Neural cell (in vitro differentiated cells): ENCODE results near the gene TAOK2.

Source experiments
- EP300 ChIP-seq: fragments of 450-650 bp; conservative IDR thresholded peaks from 2 replicates; pipeline ENCODE4 v1.6.1; 2014; ENCODE audit warnings: antibody characterized with exemption, mild to moderate bottlenecking, moderate library complexity; ENCODE audit not compliant: poor library complexity, severe bottlenecking
- EZH2 ChIP-seq: fragments of 200-600, 300-800 bp; shearing (Covaris generic), sonication (generic); IDR thresholded peaks from 2 replicates; pipeline ENCODE4 v1.6.1; 2014; ENCODE audit warnings: antibody characterized with exemption, low read length, borderline replicate concordance, mild to moderate bottlenecking; ENCODE audit not compliant: insufficient read depth, poor library complexity, severe bottlenecking
- POLR2AphosphoS5 ChIP-seq: IDR thresholded peaks from 2 replicates; pipeline ENCODE4 v1.6.1; 2012
- RAD21 ChIP-seq: fragments of 450-650 bp; conservative IDR thresholded peaks from 2 replicates; pipeline ENCODE4 v1.6.1; 2014; ENCODE audit warnings: antibody characterized with exemption, mild to moderate bottlenecking, moderate library complexity
- TAF1 ChIP-seq: IDR thresholded peaks from 2 replicates; pipeline ENCODE4 v1.6.1; 2012; ENCODE audit warnings: low read depth
- TF ChIP-seq, protein P1 (sequence below): fragments of 450-650 bp; IDR thresholded peaks from 2 replicates; pipeline ENCODE4 v1.5.1; 2014; ENCODE audit warnings: antibody characterized with exemption, mild to moderate bottlenecking, moderate library complexity; ENCODE audit not compliant: poor library complexity, severe bottlenecking
- TF ChIP-seq, protein P2 (sequence below): IDR thresholded peaks from 2 replicates; pipeline ENCODE4 v1.6.1; 2012; ENCODE audit warnings: borderline replicate concordance

DNA sequence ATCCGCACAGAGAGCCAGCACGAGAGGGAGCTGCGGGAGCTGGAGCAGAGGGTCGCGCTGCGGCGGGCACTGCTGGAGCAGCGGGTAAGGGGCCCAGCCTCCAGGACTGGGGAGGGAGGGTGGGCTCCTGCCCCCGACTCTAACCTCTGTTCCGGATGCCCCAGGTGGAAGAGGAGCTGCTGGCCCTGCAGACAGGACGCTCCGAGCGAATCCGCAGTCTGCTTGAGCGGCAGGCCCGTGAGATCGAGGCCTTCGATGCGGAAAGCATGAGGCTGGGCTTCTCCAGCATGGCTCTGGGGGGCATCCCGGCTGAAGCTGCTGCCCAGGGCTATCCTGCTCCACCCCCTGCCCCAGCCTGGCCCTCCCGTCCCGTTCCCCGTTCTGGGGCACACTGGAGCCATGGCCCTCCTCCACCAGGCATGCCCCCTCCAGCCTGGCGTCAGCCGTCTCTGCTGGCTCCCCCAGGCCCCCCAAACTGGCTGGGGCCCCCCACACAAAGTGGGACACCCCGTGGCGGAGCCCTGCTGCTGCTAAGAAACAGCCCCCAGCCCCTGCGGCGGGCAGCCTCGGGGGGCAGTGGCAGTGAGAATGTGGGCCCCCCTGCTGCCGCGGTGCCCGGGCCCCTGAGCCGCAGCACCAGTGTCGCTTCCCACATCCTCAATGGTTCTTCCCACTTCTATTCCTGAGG lies 17.4 kb downstream of the TAOK2 start:
- TF ChIP-seq, protein P1, sequence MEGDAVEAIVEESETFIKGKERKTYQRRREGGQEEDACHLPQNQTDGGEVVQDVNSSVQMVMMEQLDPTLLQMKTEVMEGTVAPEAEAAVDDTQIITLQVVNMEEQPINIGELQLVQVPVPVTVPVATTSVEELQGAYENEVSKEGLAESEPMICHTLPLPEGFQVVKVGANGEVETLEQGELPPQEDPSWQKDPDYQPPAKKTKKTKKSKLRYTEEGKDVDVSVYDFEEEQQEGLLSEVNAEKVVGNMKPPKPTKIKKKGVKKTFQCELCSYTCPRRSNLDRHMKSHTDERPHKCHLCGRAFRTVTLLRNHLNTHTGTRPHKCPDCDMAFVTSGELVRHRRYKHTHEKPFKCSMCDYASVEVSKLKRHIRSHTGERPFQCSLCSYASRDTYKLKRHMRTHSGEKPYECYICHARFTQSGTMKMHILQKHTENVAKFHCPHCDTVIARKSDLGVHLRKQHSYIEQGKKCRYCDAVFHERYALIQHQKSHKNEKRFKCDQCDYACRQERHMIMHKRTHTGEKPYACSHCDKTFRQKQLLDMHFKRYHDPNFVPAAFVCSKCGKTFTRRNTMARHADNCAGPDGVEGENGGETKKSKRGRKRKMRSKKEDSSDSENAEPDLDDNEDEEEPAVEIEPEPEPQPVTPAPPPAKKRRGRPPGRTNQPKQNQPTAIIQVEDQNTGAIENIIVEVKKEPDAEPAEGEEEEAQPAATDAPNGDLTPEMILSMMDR, result no peak
- TF ChIP-seq EZH2 (no peak), EP300 (no peak), POLR2AphosphoS5 (no peak), RAD21 (no peak), TAF1 (no peak)
- TF ChIP-seq, protein P2, sequence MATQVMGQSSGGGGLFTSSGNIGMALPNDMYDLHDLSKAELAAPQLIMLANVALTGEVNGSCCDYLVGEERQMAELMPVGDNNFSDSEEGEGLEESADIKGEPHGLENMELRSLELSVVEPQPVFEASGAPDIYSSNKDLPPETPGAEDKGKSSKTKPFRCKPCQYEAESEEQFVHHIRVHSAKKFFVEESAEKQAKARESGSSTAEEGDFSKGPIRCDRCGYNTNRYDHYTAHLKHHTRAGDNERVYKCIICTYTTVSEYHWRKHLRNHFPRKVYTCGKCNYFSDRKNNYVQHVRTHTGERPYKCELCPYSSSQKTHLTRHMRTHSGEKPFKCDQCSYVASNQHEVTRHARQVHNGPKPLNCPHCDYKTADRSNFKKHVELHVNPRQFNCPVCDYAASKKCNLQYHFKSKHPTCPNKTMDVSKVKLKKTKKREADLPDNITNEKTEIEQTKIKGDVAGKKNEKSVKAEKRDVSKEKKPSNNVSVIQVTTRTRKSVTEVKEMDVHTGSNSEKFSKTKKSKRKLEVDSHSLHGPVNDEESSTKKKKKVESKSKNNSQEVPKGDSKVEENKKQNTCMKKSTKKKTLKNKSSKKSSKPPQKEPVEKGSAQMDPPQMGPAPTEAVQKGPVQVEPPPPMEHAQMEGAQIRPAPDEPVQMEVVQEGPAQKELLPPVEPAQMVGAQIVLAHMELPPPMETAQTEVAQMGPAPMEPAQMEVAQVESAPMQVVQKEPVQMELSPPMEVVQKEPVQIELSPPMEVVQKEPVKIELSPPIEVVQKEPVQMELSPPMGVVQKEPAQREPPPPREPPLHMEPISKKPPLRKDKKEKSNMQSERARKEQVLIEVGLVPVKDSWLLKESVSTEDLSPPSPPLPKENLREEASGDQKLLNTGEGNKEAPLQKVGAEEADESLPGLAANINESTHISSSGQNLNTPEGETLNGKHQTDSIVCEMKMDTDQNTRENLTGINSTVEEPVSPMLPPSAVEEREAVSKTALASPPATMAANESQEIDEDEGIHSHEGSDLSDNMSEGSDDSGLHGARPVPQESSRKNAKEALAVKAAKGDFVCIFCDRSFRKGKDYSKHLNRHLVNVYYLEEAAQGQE, result no peak
